ENCODE data around the gene HOXD12.

HOXD12 gene

DNA sequence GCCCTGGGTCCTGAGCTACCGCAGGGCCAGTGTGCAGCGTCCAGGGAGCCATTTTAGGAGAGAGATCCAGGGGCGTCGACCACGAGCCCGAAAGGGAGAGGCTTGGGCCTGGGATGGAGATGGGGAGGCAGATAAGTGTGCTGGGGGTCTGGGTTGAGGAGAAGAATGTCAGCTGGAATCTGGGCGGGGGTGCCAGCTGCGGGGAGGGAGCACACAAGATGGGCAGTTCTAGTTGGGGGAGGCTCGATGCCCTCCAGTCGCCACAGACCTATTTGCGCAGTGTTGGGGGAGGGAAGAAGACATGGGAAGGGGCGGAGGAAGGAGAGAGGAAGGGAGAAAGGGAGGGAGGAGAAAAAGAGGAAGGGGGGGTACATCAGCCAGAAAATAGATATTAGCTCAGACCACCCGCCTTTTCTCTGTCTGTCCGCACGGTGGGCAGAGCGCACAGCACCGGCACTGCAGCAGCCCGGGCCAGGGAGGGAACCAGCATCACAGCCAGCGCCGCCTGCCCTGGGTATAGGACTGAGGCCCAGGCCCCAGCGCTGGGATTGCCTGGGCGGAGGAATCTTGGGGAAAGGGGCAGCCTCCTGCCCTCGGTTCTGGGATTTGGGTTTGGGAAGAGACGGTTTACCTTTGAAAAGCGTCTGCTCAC, 5.6 kb downstream of the HOXD12 start:
- DNase-seq (ENCODE audit: low spot score): no peak

- DNase-seq (ENCODE audit: low spot score): no peak
Observed at GRCh38 chr2:176105730-176106580, 6.4 kb downstream of the HOXD12 start.

DNA sequence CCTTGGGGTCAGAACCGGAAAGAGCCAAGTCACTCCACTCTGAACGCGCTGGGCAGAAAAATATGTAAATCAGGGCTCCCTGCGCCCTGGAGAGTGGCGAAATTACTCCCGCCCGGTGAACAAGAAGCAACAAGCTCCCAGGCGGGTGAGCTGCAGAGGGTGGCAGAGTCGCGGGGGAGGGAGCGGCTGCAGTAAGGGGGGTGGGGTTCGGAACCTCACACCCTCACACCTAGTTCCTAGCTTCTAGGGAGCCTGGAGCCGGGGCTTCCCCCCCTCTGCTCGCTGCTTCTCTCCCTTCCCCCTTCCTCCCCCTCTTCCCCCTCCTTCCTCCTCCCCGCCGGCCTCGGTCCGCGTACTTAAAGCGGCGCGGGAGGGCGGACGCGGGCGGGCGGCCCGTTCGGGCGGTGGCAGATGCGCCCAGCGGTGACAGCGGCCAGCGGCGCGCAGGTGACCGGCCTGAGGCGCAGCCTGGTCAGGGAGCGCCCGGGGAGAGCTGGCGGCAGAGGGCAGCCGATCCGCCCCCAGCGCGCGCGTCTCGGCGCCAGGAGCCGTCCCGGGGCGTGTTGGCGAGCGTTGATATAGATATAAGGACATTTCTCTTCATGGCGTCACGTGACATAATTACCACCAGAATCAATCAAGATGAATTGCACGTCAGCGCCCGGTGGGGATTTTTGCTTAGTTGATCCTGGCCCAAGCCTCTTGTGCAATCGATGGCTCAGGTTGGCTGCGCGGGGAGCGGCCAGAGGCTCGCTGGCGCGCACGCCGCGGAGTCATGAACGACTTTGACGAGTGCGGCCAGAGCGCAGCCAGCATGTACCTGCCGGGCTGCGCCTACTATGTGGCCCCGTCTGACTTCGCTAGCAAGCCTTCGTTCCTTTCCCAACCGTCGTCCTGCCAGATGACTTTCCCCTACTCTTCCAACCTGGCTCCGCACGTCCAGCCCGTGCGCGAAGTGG, 7.3 kb downstream of the HOXD12 start, which contains the start of gene HOXD11:
HOXD11 (plus strand) TSS at position 700 of the 959 bp plus-strand sequence; CDS start at position 776, 76 bp downstream.
- DNase-seq (ENCODE audit: low spot score): no peak

GRCh38 chr2:176107731-176108181, 8.2 kb downstream of the HOXD12 start:
- DNase-seq (ENCODE audit: low spot score): no peak

DNA sequence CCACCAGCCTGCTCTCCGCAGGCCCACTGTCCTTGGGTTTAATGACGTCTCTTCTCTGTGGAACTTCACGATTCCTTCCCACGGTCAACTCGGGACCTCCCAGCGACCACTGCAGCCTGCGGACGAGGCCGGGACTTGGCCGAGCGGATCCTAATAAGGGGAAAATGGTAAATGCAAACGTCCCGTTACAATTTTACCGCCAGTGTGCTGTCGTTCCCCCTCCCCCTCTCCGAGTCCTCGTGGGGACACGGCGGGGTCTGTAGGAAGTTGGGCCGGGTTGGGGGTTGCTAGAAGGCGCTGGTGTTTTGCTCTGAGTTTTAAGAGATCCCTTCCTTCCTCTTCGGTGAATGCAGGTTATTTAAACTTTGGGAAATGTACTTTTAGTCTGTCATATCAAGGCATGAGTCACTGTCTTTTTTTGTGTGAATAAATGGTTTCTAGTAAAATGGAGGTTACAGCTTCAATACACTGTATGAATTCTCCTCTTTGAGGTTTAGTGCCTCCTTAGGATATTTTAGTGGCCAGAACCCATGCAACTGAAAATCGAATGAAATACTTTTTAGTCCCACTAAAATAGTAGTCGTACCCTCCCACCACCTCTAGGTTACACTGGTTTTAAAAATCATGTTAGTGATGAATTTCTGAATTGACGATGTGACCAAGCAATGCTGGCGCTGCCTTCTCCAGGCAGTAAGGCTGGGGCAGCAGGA, 9.8 kb downstream of the HOXD12 start:
- DNase-seq (ENCODE audit: low spot score): no peak

GRCh38 chr2:176109946-176110345, 10.4 kb downstream of the HOXD12 start:
- no peak for DNase-seq (ENCODE audit: low spot score)

GRCh38 chr2:176110415-176111308, 11.1 kb downstream of the HOXD12 start:
- no peak for DNase-seq (ENCODE audit: low spot score)

DNA sequence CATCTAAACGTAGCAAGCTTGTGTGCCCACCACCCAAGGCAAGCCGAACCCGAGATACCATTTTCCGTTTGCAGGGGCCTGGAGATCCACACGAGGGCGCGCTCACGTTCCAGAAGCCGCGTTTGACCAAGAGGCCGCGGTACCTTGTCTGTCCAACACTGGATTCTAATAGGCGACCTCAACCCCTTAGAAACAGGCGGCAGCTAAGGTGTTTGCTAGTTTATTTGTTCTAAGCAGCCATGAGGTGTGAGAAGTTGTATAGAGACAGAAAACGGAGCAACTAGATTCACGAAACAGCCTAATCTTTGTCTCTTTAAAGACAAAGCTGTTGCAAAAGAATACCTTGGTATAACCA, 11.7 kb downstream of the HOXD12 start:
- DNase-seq (ENCODE audit: low spot score): no peak

DNA sequence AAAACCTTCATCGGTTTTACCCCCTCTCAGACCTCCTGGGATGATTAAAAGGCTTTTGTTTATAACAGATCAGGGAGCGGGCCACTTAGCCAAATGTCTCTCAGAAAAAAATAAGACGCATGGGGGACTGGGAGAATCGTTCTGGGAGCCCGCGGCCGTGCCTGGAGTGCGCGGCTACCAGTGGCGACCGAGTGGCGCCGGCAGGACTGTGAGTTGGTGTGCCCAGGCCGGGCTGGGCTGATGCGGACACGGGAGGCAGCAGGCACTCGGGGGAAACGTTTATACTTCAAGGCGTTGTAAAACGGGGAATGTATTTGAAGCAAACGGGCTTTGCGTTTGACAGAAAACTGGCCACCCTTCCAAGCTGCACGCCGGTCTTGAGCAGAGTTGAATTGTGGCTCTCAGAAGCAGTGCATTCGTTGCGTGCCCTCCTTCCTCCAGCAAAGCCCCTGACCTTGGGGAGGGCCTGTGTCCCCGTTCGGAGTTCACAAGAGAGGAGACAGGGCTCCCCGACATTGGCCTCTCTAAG, 12.3 kb downstream of the HOXD12 start:
- DNase-seq (ENCODE audit: low spot score): no peak

- DNase-seq (ENCODE audit: low spot score): no peak
Observed at GRCh38 chr2:176112375-176113302, 13.0 kb downstream of the HOXD12 start.

DNA sequence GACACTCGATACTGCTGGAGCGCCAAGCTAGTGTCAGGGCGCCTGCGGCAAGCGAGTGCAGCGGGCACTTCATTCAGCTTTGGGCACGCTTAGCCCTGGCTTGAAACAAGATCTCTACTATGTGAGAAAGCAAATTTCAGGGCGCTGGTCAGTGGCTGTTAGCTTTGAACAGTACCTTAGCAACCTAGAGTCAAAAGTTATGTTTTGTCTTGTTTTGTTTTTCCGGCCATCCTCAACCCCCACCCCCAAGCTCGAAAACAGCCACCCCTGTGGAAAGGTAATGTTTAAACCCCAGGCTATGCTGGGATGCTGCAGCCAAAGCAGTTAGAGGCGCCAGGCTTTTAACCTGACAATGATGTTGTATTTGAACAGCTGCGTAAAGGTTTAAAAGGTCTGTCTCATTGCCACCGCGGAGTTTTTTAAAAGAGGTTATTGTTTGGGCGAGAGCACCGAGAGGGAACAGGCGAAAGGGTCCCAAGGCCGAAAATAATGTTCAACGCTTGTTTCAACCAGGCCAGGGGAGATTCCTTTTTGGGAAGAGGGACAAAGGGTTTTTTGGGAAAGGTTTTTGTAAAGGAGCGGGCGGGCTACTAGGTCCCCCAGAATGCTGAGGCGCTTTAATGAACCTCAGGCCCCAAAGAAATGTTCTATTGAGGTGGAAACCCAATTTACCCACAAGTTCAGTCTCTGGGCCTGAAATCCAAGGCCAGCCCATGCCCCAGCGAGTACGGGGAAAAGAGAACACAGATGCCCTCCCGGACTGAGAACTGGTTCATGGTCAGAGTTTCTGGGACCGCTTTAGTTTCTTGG, 14.7 kb downstream of the HOXD12 start:
- DNase-seq (ENCODE audit: low spot score): no peak

DNA sequence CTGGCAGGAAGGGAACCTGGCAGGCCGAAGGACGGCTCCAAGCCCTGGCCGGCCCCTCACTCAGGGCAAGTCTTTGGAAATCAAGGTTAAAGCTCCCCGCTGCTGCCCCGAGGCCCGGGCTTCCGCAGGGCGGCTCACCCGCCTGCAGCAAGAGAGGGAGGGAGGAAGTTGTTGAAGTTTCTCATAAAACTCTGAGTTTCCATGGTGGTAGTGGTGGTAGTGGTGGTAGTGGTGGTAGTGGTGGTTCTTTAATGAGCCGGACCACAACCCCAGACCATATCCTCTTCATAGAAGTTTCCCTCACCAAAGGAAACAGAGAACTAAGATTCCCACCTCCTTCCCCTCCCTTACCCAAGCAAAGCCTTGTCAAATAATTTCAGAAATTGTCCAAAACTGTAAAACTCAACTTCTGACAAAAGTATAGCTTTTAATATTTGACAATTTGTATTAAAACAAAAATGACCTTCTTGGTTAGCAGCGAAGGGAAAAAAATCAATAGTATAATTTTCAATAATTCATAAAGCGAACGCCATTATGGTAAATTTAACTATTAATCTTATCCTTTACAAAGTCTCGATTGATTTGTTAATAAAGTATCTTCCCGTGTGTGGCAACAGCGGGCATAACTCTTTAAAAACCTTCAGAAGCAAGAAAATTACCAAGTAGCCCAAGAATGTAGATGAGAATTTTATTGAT, 15.5 kb downstream of the HOXD12 start:
- DNase-seq (ENCODE audit: low spot score): no peak

DNA sequence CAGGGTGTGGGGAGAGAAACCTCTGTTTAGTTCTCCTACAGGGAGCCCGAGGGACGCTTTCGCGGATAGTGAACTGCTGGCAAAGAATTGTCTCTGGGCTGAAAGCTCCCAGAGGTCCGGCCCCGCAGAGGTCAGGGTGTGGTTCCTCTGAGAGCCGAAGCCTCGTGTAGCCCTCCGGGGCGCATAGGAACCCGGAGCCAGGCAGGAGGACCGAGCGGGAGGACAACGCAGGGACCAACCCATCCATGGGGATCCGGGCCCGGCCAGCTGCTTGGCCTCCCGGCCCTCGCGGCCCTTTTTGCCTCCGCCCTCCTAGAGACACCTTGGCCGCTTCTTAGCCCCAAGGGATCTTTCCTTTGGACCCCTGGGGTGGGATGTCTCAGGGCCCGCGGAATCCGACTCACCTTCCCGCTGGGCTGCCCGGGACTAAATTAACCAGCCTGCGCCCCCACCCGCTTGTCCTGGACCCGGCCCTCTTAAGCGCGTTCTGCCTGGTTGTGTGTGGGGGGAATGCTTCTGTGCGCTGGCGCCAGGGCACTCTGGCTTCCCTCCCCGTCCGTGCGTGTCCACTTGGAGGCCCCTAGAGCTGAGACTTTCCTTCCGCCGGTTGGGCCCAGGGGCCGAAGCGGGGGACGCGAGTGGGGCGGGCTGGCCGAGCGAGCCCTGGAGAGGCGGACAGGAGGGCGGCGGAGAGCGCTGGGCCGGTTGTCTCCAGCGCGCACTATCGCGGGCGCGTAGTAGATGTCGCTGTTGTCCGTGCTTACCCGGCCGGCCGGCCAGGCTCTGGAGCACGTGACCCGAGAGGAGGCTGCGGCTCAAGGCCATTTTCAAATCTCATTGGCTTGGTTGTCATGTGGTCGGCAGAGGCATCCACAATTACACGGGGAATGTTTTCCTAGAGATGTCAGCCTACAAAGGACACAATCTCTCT, 16.6 kb downstream of the HOXD12 start, which contains the start of gene HOXD10:
HOXD10 (plus strand) TSS at position 896 of the 931 bp plus-strand sequence. CDS start 56 bp downstream, outside the sequence.
- DNase-seq (ENCODE audit: low spot score): no peak

- no peak for DNase-seq (ENCODE audit: low spot score)
Observed at GRCh38 chr2:176117162-176117822, 17.7 kb downstream of the HOXD12 start.

DNA sequence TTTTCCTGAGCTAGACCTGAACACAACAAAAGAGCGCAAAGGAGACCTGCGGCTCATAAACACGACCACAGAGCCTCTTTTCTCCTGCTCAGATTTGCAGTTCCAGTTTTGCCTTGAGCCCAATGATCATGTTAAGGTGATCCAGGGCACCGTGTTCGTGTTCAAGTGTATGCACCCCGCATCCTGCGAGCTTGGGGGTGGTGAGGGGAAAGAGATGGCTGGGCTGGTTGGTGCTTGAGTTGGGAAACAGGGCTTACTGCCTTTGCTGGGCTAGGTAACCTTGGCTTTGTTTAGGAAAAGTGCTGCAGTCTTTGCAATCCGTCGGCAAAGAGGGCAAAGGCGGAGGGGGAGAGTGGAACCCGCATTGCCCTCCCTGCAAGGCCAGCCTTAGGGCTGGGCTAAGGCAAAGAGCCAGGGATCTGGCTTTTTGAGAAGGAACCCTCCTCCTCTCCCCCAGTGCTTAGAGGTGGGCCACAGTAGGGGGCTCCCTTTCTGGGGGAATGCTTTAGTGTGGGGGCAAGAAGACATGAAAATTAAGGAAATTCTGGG, 18.3 kb downstream of the HOXD12 start:
- DNase-seq (ENCODE audit: low spot score): no peak

Measured in CD4-positive, alpha-beta T cell treated with Interleukin-2 at 100 ng/mL for 4 hours (primary cell).